ENCODE measurements around the gene PPP1R18.

- TF ChIP-seq CTCF (IDR thresholded peaks at IDR 0.05 in 2 of 3, conservative IDR thresholded peaks at IDR 0.05 in 1 of 3; ENCODE audit: borderline replicate concordance in 1 of 3, insufficient read depth in 1 of 3, low read depth in 2 of 3, low read length in 2 of 3) (no peak), EGR1 (IDR thresholded peaks at IDR 0.05; ENCODE audit: low read depth) (no peak), POLR2A (IDR thresholded peaks at IDR 0.05; ENCODE audit: borderline replicate concordance, extremely low read depth, insufficient read depth, insufficient read length) (no peak), FOSL1 (IDR thresholded peaks at IDR 0.05; ENCODE audit: low read depth) (no peak), ZFX (IDR thresholded peaks at IDR 0.05) (no peak), POLR2AphosphoS5 (IDR thresholded peaks at IDR 0.05; ENCODE audit: low read depth, low read length) (no peak), REST (IDR thresholded peaks at IDR 0.05; ENCODE audit: low read depth) (no peak)
Measured at GRCh38 chr6:30696432-30696831, 10.0 kb upstream of the PPP1R18 start.

Data from HCT116 (cell line).